ENCODE measurements around the gene RNASE7. TPM values are rescaled to one million over a fixed set of nuclear protein-coding genes. Genes with fewer than 3 reads are reported as not detected.

The RNASE7 gene
- total RNA-seq, 1 donor from 2014 or later = not detected

GRCh38 chr14:21074398-21075272 lies 32.5 kb downstream of the RNASE7 start:
- peaks cover 34% of the 10 kb centered on the region for H3K4me1 ChIP-seq
- H3K36me3 ChIP-seq = peaks cover 68% of the 10 kb centered on the region
- DNase-seq = no peak
- TF ChIP-seq, protein P1, sequence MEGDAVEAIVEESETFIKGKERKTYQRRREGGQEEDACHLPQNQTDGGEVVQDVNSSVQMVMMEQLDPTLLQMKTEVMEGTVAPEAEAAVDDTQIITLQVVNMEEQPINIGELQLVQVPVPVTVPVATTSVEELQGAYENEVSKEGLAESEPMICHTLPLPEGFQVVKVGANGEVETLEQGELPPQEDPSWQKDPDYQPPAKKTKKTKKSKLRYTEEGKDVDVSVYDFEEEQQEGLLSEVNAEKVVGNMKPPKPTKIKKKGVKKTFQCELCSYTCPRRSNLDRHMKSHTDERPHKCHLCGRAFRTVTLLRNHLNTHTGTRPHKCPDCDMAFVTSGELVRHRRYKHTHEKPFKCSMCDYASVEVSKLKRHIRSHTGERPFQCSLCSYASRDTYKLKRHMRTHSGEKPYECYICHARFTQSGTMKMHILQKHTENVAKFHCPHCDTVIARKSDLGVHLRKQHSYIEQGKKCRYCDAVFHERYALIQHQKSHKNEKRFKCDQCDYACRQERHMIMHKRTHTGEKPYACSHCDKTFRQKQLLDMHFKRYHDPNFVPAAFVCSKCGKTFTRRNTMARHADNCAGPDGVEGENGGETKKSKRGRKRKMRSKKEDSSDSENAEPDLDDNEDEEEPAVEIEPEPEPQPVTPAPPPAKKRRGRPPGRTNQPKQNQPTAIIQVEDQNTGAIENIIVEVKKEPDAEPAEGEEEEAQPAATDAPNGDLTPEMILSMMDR (IDR thresholded peaks at IDR 0.05; ENCODE audit: borderline replicate concordance) = no peak
- H3K27me3 ChIP-seq (ENCODE audit: low read depth) = no peaks in the 10 kb centered on the region
- H3K9me3 ChIP-seq (replicated peaks) = no peaks in the 10 kb centered on the region
- intact Hi-C loops (cut with micrococcal nuclease) = no loop called here
- no peak overlapping the region for H3K4me3 ChIP-seq
- no peak overlapping the region for H3K27ac ChIP-seq (replicated peaks)

- TF ChIP-seq, protein P1 (IDR thresholded peaks at IDR 0.05; ENCODE audit: borderline replicate concordance) = no peak
- Histone ChIP-seq H3K4me3 (no peak overlapping the region), H3K27me3 (ENCODE audit: low read depth) (no peaks in the 10 kb centered on the region), H3K36me3 (peaks cover 81% of the 10 kb centered on the region), H3K4me1 (peaks cover 22% of the 10 kb centered on the region), H3K27ac (replicated peaks) (no peak overlapping the region), H3K9me3 (replicated peaks) (no peaks in the 10 kb centered on the region)
- intact Hi-C loops (cut with micrococcal nuclease) = no loop called here
- DNase-seq = no peak
Observed at GRCh38 chr14:21075719-21076437, 33.7 kb downstream of the RNASE7 start.

DNA sequence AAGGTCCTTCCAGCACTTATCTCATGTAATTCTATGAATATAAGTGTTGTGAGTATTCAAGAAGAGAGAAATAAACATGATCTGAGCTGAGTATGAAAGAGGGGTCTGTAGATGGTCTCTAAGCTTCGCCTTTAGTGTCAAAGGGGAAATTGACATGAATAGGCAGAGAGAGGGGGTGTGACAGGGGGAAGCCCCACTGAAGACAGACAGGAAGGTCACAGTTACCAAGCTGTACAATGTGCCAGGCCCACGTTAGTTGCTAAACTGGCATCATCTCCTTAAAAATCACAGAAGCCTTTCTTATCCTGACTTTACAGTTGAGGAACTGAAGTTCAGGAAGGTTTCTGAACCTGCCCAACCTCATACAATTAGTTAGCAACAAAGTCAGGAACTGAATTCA lies 35.5 kb downstream of the RNASE7 start:
- Histone ChIP-seq H3K27me3 (ENCODE audit: low read depth) (no peaks in the 10 kb centered on the region), H3K27ac (replicated peaks) (no peak overlapping the region), H3K4me3 (no peak overlapping the region), H3K36me3 (peaks cover 99% of the 10 kb centered on the region), H3K4me1 (peaks cover 4% of the 10 kb centered on the region), H3K9me3 (replicated peaks) (no peaks in the 10 kb centered on the region)
- intact Hi-C loops (cut with micrococcal nuclease) = no loop called here
- no peak for DNase-seq
- TF ChIP-seq, protein P1 (IDR thresholded peaks at IDR 0.05; ENCODE audit: borderline replicate concordance) = no peak

DNA sequence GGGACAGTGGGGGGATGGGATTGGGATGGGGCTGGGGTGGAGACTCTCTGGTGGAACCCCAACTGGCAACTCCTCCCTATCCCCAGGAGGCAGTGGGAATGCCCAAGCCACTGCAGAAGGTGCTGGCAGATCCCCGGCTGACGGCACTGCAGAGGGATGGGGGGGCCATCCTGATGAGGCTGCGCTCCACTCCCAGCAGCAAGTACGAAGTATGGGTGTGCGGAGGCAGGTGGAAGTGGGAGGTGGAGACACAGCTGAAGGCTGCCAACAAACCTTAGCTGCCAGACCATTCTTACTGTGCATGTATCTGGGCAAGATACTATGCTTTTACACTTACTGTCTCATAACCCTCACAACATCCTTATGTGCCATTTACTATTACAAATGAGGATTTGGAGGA lies 36.1 kb downstream of the RNASE7 start:
- TF ChIP-seq, protein P1 (IDR thresholded peaks at IDR 0.05; ENCODE audit: borderline replicate concordance) = no peak
- Histone ChIP-seq H3K27ac (replicated peaks) (no peak overlapping the region), H3K9me3 (replicated peaks) (no peaks in the 10 kb centered on the region), H3K4me3 (no peak overlapping the region), H3K27me3 (ENCODE audit: low read depth) (no peaks in the 10 kb centered on the region), H3K36me3 (peaks cover 99% of the 10 kb centered on the region), H3K4me1 (no peaks in the 10 kb centered on the region)
- no peak for DNase-seq
- intact Hi-C loops (cut with micrococcal nuclease) = no loop called here

- Histone ChIP-seq H3K36me3 (peaks cover 99% of the 10 kb centered on the region), H3K9me3 (replicated peaks) (no peaks in the 10 kb centered on the region), H3K4me3 (no peak overlapping the region), H3K27me3 (ENCODE audit: low read depth) (no peaks in the 10 kb centered on the region), H3K27ac (replicated peaks) (no peak overlapping the region), H3K4me1 (no peaks in the 10 kb centered on the region)
- no peak for DNase-seq
- TF ChIP-seq, protein P1 (IDR thresholded peaks at IDR 0.05; ENCODE audit: borderline replicate concordance) = no peak
- intact Hi-C loops (cut with micrococcal nuclease) = no loop called here
Observed at GRCh38 chr14:21078726-21079125, 36.6 kb downstream of the RNASE7 start.

All from left ventricle myocardium inferior (tissue), 1 donor.